ENCODE results near the gene CRYGA. TPM values are rescaled to one million over a fixed set of nuclear protein-coding genes. Genes with fewer than 3 reads are reported as not detected.

CRYGA gene
- polyA plus RNA-seq = not detected

- no peak within 1 kb of the TSS for H3K27ac ChIP-seq (ENCODE audit: low read depth, low read length)
- WGBS, 3 donors = 68 to 77% (median 72%) methylated on average over 2 of the region's 2 CpGs
These were observed at the start of gene CRYGA for GRCh38 chr2:208163489-208163888. CRYGA (minus strand) TSS chr2:208163589; CDS start chr2:208163556, 33 bp downstream.

GRCh38 chr2:208210688-208211451, 47.5 kb upstream of the CRYGA start:
- WGBS, 3 donors = 86 to 90% (median 87%) methylated on average over 9 of the region's 9 CpGs
- no peak overlapping the region for H3K27ac ChIP-seq (ENCODE audit: low read depth, low read length)

- WGBS, 3 donors = 86 to 92% (median 90%) methylated on average over 9 of the region's 9 CpGs
- H3K27ac ChIP-seq (ENCODE audit: low read depth, low read length) = no peak overlapping the region
These were observed 45.1 kb upstream of the CRYGA start for GRCh38 chr2:208208335-208209085.

GRCh38 chr2:208207769-208208168, 44.4 kb upstream of the CRYGA start:
- no peak overlapping the region for H3K27ac ChIP-seq (ENCODE audit: low read depth, low read length)
- 52 to 79% (median 58%) methylated on average over 3 of the region's 3 CpGs for WGBS, 3 donors

GRCh38 chr2:208204166-208204565, 40.8 kb upstream of the CRYGA start:
- WGBS, 3 donors = 38 to 78% (median 44%) methylated on average over 5 of the region's 5 CpGs

GRCh38 chr2:208195531-208195930, 32.1 kb upstream of the CRYGA start:
- WGBS, 3 donors = 80 to 88% (median 82%) methylated on average over 3 of the region's 3 CpGs
- H3K27ac ChIP-seq (ENCODE audit: low read depth, low read length) = no peak overlapping the region

More at GRCh38 chr2:208204166-208204565, 40.8 kb upstream of the CRYGA start:
- H3K27ac ChIP-seq (ENCODE audit: low read depth, low read length) = no peak overlapping the region

GRCh38 chr2:208192611-208193236, 29.3 kb upstream of the CRYGA start:
- WGBS, 3 donors = 75 to 91% (median 89%) methylated on average over 8 of the region's 8 CpGs
- no peak overlapping the region for H3K27ac ChIP-seq (ENCODE audit: low read depth, low read length)

GRCh38 chr2:208189810-208190503, 26.6 kb upstream of the CRYGA start, which contains the start of gene C2orf80:
C2orf80 (minus strand) TSS chr2:208190030; CDS start chr2:208186986, 3,044 bp downstream.
- WGBS, 3 donors = 62 to 70% (median 69%) methylated on average over 10 of the region's 10 CpGs
- H3K27ac ChIP-seq (ENCODE audit: low read depth, low read length) = no peak within 1 kb of the TSS

GRCh38 chr2:208189069-208189809, 25.9 kb upstream of the CRYGA start:
- WGBS, 3 donors = 81 to 83% (median 82%) methylated on average over 5 of the region's 5 CpGs
- H3K27ac ChIP-seq (ENCODE audit: low read depth, low read length) = no peak overlapping the region

GRCh38 chr2:208186893-208187292, 23.5 kb upstream of the CRYGA start:
- 74 to 94% (median 87%) methylated on average over 2 of the region's 2 CpGs for WGBS, 3 donors
- H3K27ac ChIP-seq (ENCODE audit: low read depth, low read length) = no peak overlapping the region

GRCh38 chr2:208186465-208186864, 23.1 kb upstream of the CRYGA start:
- WGBS, 3 donors = 68 to 71% (median 70%) methylated on average over 5 of the region's 5 CpGs
- no peak overlapping the region for H3K27ac ChIP-seq (ENCODE audit: low read depth, low read length)

GRCh38 chr2:208183972-208184705, 20.8 kb upstream of the CRYGA start:
- H3K27ac ChIP-seq (ENCODE audit: low read depth, low read length) = no peak overlapping the region
- WGBS, 3 donors = 31 to 40% (median 37%) methylated on average over 12 of the region's 12 CpGs

- WGBS, 3 donors = 33 to 50% (median 40%) methylated on average over 7 of the region's 7 CpGs
- no peak overlapping the region for H3K27ac ChIP-seq (ENCODE audit: low read depth, low read length)
These were observed 20.1 kb upstream of the CRYGA start for GRCh38 chr2:208183526-208183925.

GRCh38 chr2:208182835-208183234, 19.4 kb upstream of the CRYGA start:
- WGBS, 3 donors = 69 to 75% (median 71%) methylated on average over 3 of the region's 3 CpGs
- H3K27ac ChIP-seq (ENCODE audit: low read depth, low read length) = no peak overlapping the region

GRCh38 chr2:208179028-208179609, 15.7 kb upstream of the CRYGA start:
- WGBS, 3 donors = 57 to 66% (median 58%) methylated on average over 4 of the region's 4 CpGs
- no peak overlapping the region for H3K27ac ChIP-seq (ENCODE audit: low read depth, low read length)

GRCh38 chr2:208175840-208176153, 12.4 kb upstream of the CRYGA start:
- WGBS, 3 donors = 65 to 73% (median 69%) methylated on average over 6 of the region's 6 CpGs
- no peak overlapping the region for H3K27ac ChIP-seq (ENCODE audit: low read depth, low read length)
